Fibroblast of skin of right biceps (primary cell): ENCODE measurements around the gene MYCBP2.
"Not testable (repeated sequence)": the region's sequence is repeated elsewhere in the genome, so short reads cannot be mapped to it uniquely, and the experiment has no call there.

ENCODE experiments used
- DNase-seq: peaks from one replicate; pipeline ENCODE4 v3.0.0-alpha.2; 2013

MYCBP2 gene

GRCh38 chr13:77333594-77333993 lies 6.7 kb upstream of the MYCBP2 start:
- DNase-seq, result no peak

GRCh38 chr13:77331421-77331820 lies 4.5 kb upstream of the MYCBP2 start:
- DNase-seq, result no peak

GRCh38 chr13:77329911-77330584 lies 3.2 kb upstream of the MYCBP2 start:
- DNase-seq, result no peak

- peak; percentile 97 for DNase-seq
These were observed 2.4 kb upstream of the MYCBP2 start for GRCh38 chr13:77329133-77329910.

- DNase-seq, result no peak
These were observed 1.9 kb upstream of the MYCBP2 start for GRCh38 chr13:77328819-77329132.

- DNase-seq, result no peak
These were observed 1.4 kb downstream of the MYCBP2 start for GRCh38 chr13:77325371-77325980.

- no peak for DNase-seq
These were observed 3.0 kb downstream of the MYCBP2 start for GRCh38 chr13:77323858-77324257.

- no peak for DNase-seq
These were observed 7.4 kb downstream of the MYCBP2 start for GRCh38 chr13:77319536-77319935.

- no peak for DNase-seq
These were observed 8.2 kb downstream of the MYCBP2 start for GRCh38 chr13:77318741-77319140.

- DNase-seq, result no peak
These were observed 10.5 kb downstream of the MYCBP2 start for GRCh38 chr13:77316430-77316829.

GRCh38 chr13:77315509-77315908 lies 11.4 kb downstream of the MYCBP2 start:
- DNase-seq, result not testable (repeated sequence)

- no peak for DNase-seq
These were observed 13.0 kb downstream of the MYCBP2 start for GRCh38 chr13:77313923-77314322.

GRCh38 chr13:77312311-77312710 lies 14.6 kb downstream of the MYCBP2 start:
- no peak for DNase-seq

- no peak for DNase-seq
These were observed 16.2 kb downstream of the MYCBP2 start for GRCh38 chr13:77310579-77311279.

GRCh38 chr13:77310161-77310560 lies 16.7 kb downstream of the MYCBP2 start:
- DNase-seq, result no peak

- no peak for DNase-seq
These were observed 17.6 kb downstream of the MYCBP2 start for GRCh38 chr13:77309254-77309653.

- DNase-seq, result no peak
These were observed 20.4 kb downstream of the MYCBP2 start for GRCh38 chr13:77306458-77306857.

- no peak for DNase-seq
These were observed 21.6 kb downstream of the MYCBP2 start for GRCh38 chr13:77305266-77305665.

GRCh38 chr13:77300176-77301037 lies 26.5 kb downstream of the MYCBP2 start:
- DNase-seq, result peak; percentile 80

- DNase-seq, result peak; percentile 49
These were observed 27.3 kb downstream of the MYCBP2 start for GRCh38 chr13:77299587-77299986.

GRCh38 chr13:77298426-77298825 lies 28.5 kb downstream of the MYCBP2 start:
- DNase-seq, result no peak

- DNase-seq, result no peak
These were observed 35.1 kb downstream of the MYCBP2 start for GRCh38 chr13:77291774-77292173.

- DNase-seq, result no peak
These were observed 36.6 kb downstream of the MYCBP2 start for GRCh38 chr13:77290342-77290741.
